ENCODE results near the gene MGLL. TPM values are rescaled to one million over a fixed set of nuclear protein-coding genes. Genes with fewer than 3 reads are reported as not detected.

MGLL gene
- total and polyA plus RNA-seq, 10 donors: 11.0 to 134 (median 80.7) TPM

DNA sequence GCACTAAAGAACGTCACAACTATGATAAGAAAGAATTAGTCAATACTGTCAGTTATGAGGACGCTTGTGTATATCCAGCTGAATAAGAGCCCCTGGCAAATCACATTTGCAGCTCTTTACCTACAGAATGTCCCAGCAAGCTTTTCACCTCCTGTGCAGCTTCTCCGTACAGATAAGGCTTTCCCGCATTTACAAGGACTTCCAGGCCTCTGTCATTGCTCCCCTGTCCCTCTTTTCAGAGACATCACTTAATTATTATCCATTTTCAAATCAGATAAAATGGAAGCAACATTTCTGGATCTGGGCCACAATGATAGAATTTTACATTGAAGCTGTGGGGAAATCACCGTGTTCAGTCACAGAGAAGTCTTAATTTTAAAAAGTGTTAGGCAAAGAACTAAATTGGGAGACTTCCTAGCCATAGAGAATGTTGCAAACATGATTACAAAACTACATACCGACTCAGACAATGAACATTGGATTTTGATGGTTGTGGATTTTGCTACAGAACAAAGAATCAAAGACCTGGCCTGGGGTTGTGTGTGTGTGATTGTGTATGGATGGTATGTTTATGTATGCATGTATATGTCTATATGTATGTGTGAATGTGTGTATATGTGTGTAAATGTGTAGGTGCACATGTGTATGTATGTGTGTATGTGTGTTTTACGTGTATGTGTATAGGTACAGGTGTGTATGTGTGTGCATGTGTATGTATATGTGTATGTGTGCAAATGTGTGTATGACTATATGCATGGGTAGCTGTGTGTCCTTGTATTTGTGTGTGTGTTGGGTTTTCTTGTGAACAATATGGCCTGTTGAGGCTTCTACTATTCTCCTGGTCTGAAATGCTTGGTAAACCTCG is 41.5 kb downstream of the MGLL start:
- Histone ChIP-seq H3K9me3 (peaks cover 0 to 8% (median 5%) of the 10 kb centered on the region in 8 donors), H3K4me1 (peaks cover 7 to 59% (median 27%) of the 10 kb centered on the region in 6 donors), H3K36me3 (peaks cover 0 to 23% (median 0%) of the 10 kb centered on the region in 6 donors), H3K27me3 (replicated peaks in 1 of 7) (no peaks in the 10 kb centered on the region), H3K4me3 (no peak overlapping the region), H3K27ac (no peak overlapping the region)
- no peak for TF ChIP-seq POLR2AphosphoS5 (IDR thresholded peaks at IDR 0.05)
- intact Hi-C loops (cut with DNase I; ENCODE audit: low total_unique reads): no loop called here
- 65 to 82% (median 74%) methylated on average over 8 of the region's 8 CpGs for WGBS, 5 donors
- no peak for DNase-seq

DNA sequence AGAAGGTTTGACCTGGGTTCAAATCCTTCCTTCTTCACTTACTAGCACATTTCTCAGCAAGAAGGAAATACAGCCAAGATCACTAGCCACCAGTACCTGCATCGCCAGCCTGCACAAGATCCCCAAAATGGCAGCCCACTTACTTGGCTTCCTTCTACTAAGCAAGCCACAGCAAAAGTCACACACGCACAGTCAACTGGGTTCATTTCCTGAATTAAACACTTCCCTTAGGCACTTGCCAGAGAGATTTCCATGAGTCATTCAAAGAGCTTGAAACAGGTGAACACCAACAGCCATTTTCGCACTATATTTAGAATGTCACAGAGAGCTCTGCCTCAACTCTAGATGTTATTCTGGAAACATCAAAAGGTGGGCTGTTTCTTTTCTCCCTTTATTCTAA is 42.6 kb downstream of the MGLL start:
- no peak overlapping the region for H3K4me3 ChIP-seq
- H3K9me3 ChIP-seq: peaks cover 0 to 8% (median 5%) of the 10 kb centered on the region in 8 donors
- peaks cover 14 to 59% (median 30%) of the 10 kb centered on the region in 6 donors for H3K4me1 ChIP-seq
- intact Hi-C loops (cut with DNase I; ENCODE audit: low total_unique reads): no loop called here
- no peaks in the 10 kb centered on the region for H3K27me3 ChIP-seq (replicated peaks in 1 of 7)
- 33 to 48% (median 38%) methylated on average over 3 of the region's 3 CpGs for WGBS, 5 donors
- peak overlapping the region in 2 of 8 donors; percentile 25 to 36 for H3K27ac ChIP-seq
- TF ChIP-seq CTCF (IDR thresholded peaks at IDR 0.05 in 8 of 11, conservative IDR thresholded peaks at IDR 0.05 in 3 of 11) (no peak), POLR2A (IDR thresholded peaks at IDR 0.05) (no peak), POLR2AphosphoS5 (IDR thresholded peaks at IDR 0.05) (no peak)
- H3K36me3 ChIP-seq: peaks cover 0 to 23% (median 0%) of the 10 kb centered on the region in 6 donors
- DNase-seq: peak; percentile 15

DNA sequence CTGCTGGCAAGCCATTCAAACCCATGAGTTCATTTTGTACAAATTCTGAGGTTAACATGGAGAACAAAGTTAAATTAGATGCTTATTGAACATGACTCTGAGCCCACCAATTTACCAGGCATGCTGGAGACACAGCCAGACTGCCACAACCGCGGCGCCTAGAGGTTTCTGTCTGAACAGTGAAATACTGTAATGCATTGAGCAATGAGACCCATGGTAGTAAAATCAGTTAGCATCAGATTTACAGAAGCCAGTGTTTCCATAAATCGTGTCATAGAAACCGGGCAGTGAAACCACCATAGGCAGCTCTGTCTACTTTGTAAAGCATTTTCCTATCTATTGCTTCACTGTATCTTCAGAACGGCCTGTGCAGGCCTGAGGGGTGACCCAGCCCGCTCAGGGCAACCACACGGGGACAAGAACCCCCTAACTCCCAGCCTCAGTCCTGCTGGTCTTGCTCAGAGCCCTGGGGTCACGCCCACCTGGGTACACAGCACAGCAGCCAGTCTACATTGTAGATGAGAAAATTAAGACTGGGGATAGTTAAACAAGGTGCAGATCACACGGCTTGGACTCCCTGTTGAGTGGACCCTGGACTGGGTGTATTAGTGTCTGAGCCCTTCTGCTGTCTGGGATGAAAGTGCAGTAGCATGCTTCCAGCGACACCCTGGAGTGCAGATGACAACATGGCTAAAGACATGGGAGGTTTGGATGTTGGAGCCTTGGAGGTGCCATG is 44.2 kb downstream of the MGLL start:
- Histone ChIP-seq H3K4me3 (no peak overlapping the region), H3K27ac (peak overlapping the region in 4 of 8 donors; percentile 1 to 53 (median 28)), H3K27me3 (replicated peaks in 1 of 7) (no peaks in the 10 kb centered on the region), H3K36me3 (peaks cover 0 to 23% (median 0%) of the 10 kb centered on the region in 6 donors), H3K4me1 (peaks cover 14 to 67% (median 32%) of the 10 kb centered on the region in 6 donors), H3K9me3 (peaks cover 0 to 8% (median 5%) of the 10 kb centered on the region in 8 donors)
- WGBS, 5 donors: 65 to 92% (median 80%) methylated on average over 11 of the region's 11 CpGs
- DNase-seq: peak; percentile 41
- intact Hi-C loops (cut with DNase I; ENCODE audit: low total_unique reads): no loop called here
- TF ChIP-seq POLR2A (IDR thresholded peaks at IDR 0.05): no peak
- no peak for TF ChIP-seq CTCF (IDR thresholded peaks at IDR 0.05 in 8 of 11, conservative IDR thresholded peaks at IDR 0.05 in 3 of 11)
- TF ChIP-seq POLR2AphosphoS5 (IDR thresholded peaks at IDR 0.05): no peak

GRCh38 chr3:127777332-127777731 is 45.0 kb downstream of the MGLL start:
- TF ChIP-seq CTCF (IDR thresholded peaks at IDR 0.05 in 8 of 11, conservative IDR thresholded peaks at IDR 0.05 in 3 of 11) (no peak), POLR2AphosphoS5 (IDR thresholded peaks at IDR 0.05) (no peak)
- H3K36me3 ChIP-seq: peaks cover 0 to 20% (median 0%) of the 10 kb centered on the region in 6 donors
- intact Hi-C loops (cut with DNase I; ENCODE audit: low total_unique reads): no loop called here
- peaks cover 14 to 75% (median 36%) of the 10 kb centered on the region in 6 donors for H3K4me1 ChIP-seq
- 63 to 91% (median 85%) methylated on average over 1 of the region's 1 CpG for WGBS, 5 donors
- H3K27me3 ChIP-seq (replicated peaks in 1 of 7): no peaks in the 10 kb centered on the region
- H3K9me3 ChIP-seq: peaks cover 0 to 8% (median 5%) of the 10 kb centered on the region in 8 donors
- H3K4me3 ChIP-seq: no peak overlapping the region
- H3K27ac ChIP-seq: peak overlapping the region in 2 of 8 donors; percentile 30 to 53
- peak; percentile 4 for DNase-seq
